NCI-H1417 (cell line): Measurements from ENCODE around the gene RETN.

ENCODE experiments used
- DNase-seq, 3 experiments: peaks; one replicate each; lab custom pipeline; 2025; lab: John Stamatoyannopoulos, UW

RETN gene

DNA sequence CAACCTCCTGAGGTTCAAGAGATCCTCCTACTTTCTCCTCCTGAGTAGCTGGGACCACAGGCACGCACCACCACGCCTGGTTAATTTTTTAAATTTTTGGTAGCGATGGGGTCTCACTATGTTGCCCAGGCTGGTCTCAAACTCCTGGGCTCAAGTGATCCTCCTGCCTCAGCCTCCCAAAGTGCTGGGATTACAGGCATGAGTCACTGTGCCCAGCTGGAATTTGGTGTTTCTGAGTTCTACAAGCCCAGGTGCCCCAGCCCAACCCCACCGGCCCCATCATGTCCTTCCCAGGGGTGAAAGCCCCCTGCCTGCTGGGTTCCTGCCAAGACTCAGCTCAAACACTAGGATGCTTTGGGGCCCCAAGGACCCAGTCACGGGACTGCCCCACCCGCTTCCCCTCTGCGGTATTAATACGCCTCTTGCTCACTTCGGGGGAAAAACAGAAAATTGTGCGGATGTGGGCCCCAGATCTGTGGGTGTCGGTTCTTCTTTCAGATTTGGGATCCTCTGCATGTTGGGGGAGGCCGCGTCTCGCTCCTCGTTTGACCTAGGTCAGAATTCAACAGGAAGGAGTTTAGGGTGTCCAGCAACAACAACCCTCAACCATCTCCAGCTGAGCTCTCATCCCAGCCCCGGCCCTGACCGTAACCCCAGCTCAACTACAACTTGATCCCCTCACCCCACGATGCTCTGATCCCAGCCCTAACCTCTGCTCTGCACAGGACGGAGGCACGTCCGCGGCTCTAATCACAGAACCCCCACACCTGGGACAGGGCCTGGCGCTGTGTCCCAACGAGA is 36.7 kb downstream of the RETN start:
- no peak for DNase-seq

DNA sequence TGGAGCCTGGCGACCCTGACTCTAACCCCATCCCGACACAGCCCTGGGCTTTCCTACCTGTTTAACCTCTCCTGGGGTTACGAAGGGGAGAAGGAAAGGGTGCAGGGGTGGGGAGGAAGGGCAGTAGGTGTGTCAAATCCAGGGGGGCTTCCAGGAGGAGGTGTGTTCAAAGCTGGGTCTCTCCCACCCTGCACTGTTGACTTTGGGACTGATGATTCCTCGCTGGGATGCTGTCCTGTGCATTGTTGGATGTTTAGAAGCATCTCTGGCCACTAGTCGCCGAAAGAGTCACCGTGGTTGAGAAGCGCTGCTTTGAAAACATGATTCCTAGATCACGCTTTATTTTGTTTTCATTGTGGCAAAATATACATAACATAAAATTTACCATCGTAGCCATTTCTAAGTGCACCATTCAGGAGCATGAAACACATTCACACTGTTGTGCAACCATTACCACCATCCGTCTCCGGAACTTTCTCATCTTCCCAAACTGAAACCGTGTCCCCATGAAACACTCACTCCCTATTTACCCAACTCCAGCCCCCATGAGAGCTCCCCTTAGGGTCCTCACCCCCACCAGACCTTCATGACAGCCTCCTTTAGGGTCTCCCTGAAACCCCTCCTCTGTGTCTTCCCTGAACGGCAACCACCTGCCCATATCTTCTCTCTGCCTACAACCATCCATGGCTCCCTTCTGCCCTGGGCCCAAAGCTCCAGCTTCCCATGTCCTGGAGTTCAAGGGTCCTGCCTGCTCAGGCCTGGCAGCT is 37.5 kb downstream of the RETN start:
- DNase-seq = no peak

DNA sequence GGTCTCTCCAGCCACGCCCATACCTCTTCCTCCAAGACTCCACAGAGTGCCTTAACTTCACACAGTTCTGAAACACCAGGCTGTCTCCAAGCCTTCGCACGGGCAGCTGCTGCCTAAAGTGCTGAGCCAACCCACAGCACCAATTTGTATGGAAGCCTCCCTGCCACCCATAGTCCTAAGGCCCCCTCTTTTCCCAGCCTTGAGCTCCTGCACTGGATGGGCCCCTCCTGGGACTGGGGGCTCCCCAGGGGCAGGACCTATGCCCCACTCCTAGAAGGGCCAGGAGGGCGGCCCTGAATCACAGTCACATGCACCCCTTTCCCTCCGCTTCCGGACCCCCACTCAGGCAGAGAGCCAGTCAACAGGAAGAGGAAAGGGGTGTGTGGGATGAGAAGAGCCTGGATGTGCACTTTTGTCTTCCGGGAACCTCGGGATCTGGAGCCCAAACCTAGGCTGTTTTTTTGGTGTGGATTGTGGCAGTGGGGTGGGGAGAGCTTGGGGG is 38.2 kb downstream of the RETN start:
- DNase-seq = no peak

DNA sequence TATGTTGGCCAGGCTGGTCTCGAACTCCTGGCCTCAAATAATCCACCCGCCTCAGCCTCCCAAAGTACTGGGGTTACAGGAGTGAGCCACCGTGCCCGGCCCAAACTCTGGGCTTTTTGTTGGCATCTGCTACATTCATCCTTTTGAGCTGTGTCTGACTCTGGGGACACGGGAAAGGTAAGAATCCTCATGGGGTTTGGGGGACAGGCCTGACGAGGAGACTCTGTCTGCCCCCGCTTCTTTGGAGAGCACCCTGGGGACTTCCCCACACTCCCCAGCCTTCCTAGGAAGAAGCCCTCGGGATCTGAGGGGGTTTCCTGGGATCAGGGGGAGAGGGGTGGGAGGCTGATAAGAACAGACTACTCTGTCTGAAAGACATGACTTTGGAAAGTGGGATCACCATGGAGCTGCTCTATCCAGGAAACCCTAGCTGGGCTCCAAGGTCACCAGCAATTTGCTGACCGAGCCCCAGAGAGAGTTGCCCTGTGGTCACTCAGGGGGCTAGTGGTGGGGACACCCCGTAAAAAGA is 41.1 kb downstream of the RETN start:
- no peak for DNase-seq

DNA sequence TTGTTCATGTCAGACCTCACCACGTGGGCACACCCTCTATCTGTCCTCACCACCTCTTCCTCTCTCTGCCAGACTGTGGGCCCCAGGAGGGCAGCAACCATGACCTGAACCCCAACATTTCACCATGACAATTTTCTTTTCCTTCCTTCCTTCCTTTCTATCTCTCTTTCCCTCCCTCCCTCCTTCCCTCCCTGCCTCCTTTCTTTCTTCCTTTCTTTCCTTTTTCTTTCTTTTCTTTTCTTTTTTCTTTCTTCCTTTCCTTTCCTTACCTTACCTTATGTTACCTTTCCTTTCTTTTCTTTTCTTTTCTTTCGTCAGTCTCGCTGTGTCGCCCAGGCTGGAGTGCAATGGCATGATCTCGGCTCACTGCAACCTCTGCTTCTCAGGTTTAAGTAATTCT is 41.8 kb downstream of the RETN start:
- DNase-seq = no peak

DNA sequence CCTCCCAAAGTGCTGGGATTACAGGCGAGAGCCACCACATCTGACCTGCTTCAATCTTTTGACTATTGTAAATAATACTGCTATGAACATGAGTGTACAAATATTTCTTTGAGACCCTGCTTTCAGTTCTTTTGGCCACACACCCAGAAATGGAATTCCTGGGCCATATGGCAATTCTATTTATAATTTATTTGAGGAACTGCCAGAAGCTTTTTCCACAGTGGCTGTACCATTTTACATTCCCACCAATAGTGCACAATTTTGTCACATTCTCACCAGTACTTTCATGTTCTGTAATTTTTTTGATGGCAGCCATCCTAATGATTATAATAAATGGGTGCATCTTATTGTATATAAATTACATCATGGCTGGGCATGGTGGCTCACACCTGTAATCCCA is 46.8 kb downstream of the RETN start:
- DNase-seq = no peak

DNA sequence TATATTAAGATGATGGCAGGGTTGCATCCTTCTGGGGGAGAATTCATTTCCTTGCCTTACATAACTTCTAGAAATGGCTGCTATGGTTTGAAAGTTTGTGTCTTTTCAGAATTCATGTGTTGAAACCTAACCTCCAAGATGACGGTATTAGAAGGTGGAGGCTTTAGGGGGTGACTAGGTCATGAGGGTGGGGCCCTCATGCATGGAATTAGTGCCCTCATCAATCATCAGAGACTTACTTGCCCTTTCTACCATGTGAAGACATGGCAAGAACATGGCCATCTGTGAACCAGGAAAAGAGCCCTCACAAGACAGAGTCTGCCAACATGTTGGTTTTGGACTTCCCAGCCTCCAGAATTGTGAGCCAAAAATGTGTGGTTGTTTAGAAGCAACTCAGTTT is 47.9 kb downstream of the RETN start:
- DNase-seq = no peak

DNA sequence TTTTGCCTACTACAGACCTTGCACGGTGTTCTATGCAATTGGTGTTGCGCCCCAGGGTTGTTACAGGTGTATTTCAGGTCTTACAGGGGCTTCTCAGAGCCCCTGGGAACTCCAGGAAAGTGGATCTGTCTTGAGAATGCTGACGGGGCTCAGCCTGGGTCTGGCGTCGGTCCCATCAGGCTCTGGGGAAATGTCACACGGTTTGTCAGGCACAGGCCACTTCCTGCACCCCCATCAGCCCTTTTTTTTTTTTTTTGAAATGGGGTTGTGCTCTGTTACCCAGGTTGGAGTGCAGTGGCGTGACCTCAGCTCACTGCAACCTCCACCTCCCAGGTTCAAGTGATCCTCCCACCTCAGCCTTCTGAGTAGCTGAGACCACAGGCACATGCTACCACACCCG is 49.8 kb downstream of the RETN start:
- DNase-seq = no peak
